DND-41 (cell line): ENCODE measurements around the gene TSPAN12.

Source experiments
- ATAC-seq: fragments of 200-7000 bp; cut with Tn5 transposase; 3 replicates; pipeline ENCODE4 v1.9.1; 2021; ENCODE audit warnings: low read depth; ENCODE audit not compliant: insufficient read depth
- DNase-seq: peaks from one replicate; pipeline ENCODE4 v3.0.0-alpha.2; 2020
- H2AFZ ChIP-seq: 2 replicates; pipeline ENCODE4 v1.6.0; 2012; ENCODE audit warnings: low read depth, low read length
- H3K27ac ChIP-seq: 2 replicates; pipeline ENCODE4 v1.5.1; 2012; ENCODE audit warnings: low read length, inconsistent platforms
- H3K27me3 ChIP-seq: fragments of 200-600 bp; sonication (generic); 2 replicates; pipeline ENCODE4 v1.6.0; 2012; ENCODE audit warnings: low read length, mild to moderate bottlenecking, inconsistent platforms; ENCODE audit not compliant: insufficient read depth, poor library complexity
- H3K36me3 ChIP-seq: 2 replicates; pipeline ENCODE4 v1.5.1; 2012; ENCODE audit warnings: low read length, inconsistent platforms; ENCODE audit not compliant: insufficient read depth
- H3K4me1 ChIP-seq: 2 replicates; pipeline ENCODE4 v1.5.1; 2012; ENCODE audit warnings: mild to moderate bottlenecking, low read length; ENCODE audit not compliant: insufficient read depth
- H3K4me2 ChIP-seq: 2 replicates; pipeline ENCODE4 v1.6.0; 2012; ENCODE audit warnings: mild to moderate bottlenecking, moderate library complexity, low read length, inconsistent platforms; ENCODE audit not compliant: insufficient read depth
- H3K4me3 ChIP-seq, 2 experiments: fragments of 200-600 bp in 1 of 2; shearing (Covaris generic) in 1 of 2; 2 replicates each; pipeline ENCODE4 v1.5.1; 2012 to 2016; ENCODE audit warnings: inconsistent platforms in 2 of 2, low read length in 2 of 2, mild to moderate bottlenecking in 2 of 2, low read depth in 1 of 2, moderate library complexity in 1 of 2
- H3K79me2 ChIP-seq: 2 replicates; pipeline ENCODE4 v1.6.0; 2012; ENCODE audit warnings: low read length, inconsistent platforms; ENCODE audit not compliant: insufficient read depth
- H3K9ac ChIP-seq: 2 replicates; pipeline ENCODE4 v1.6.0; 2012; ENCODE audit warnings: low read depth, mild to moderate bottlenecking, inconsistent platforms, low read length, moderate library complexity
- H3K9me3 ChIP-seq: 2 replicates; pipeline ENCODE4 v1.5.1; 2012; ENCODE audit warnings: low read length, moderate library complexity, mild to moderate bottlenecking, inconsistent platforms; ENCODE audit not compliant: insufficient read depth, severe bottlenecking
- H4K20me1 ChIP-seq: 2 replicates; pipeline ENCODE4 v1.6.0; 2012; ENCODE audit warnings: low read length; ENCODE audit not compliant: insufficient read depth
- EZH2 ChIP-seq: IDR thresholded peaks from 3 replicates; pipeline ENCODE4 v1.6.1; 2012; ENCODE audit warnings: borderline replicate concordance, low read depth, mild to moderate bottlenecking, moderate library complexity, low read length, inconsistent platforms; ENCODE audit not compliant: severe bottlenecking
- TF ChIP-seq, protein P1 (sequence below): IDR thresholded peaks from 2 replicates; pipeline ENCODE4 v1.5.1; 2012; ENCODE audit warnings: borderline replicate concordance, low read length, moderate library complexity, mild to moderate bottlenecking; ENCODE audit not compliant: poor library complexity, severe bottlenecking; ENCODE audit errors: extremely low read depth

Gene TSPAN12

DNA sequence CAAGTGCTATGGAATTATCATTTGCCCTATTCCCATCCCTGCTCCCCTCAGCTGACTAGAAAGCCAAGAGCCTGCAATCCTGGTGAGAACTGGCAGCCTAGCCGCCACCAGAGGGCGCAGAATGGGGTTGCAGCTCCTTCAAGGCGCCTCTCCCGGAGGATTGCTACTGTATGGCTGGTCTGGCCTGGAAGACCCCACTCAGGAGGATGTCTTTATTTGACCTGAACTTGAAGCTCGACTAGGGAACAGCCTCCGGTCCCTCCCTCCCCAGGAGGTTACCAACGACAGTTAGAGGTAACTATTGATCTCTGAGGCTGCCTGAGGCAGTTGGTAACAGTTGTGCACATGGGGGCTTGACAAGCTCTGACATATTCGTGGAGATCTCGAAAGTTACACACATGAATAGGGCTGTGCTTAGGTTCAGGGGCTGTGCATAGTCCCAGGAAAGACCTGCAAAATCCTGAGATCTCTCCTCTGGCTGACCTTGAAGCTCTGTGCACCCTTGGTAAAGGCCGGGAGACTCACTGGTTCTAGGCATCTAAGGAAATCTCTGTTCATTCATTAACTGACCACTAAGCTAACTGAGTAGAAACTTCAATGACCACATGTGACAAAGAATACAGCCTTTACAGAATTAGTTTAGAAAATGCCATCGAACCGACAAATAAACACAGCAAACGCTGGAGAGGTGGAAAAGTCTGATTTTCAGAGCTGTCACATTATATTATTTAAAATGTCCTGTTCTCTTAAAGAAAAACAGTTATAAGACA, 65.7 kb downstream of the TSPAN12 start:
- Histone ChIP-seq H3K27me3 (peaks cover 3% of the 10 kb centered on the region), H3K4me1 (no peaks in the 10 kb centered on the region), H2AFZ (no peak overlapping the region), H3K4me3 (no peak overlapping the region), H3K27ac (no peak overlapping the region), H3K9ac (no peak overlapping the region), H4K20me1 (no peaks in the 10 kb centered on the region), H3K36me3 (no peaks in the 10 kb centered on the region), H3K9me3 (no peaks in the 10 kb centered on the region), H3K4me2 (no peak overlapping the region), H3K79me2 (no peaks in the 10 kb centered on the region)
- TF ChIP-seq EZH2 = no peak
- TF ChIP-seq, protein P1, sequence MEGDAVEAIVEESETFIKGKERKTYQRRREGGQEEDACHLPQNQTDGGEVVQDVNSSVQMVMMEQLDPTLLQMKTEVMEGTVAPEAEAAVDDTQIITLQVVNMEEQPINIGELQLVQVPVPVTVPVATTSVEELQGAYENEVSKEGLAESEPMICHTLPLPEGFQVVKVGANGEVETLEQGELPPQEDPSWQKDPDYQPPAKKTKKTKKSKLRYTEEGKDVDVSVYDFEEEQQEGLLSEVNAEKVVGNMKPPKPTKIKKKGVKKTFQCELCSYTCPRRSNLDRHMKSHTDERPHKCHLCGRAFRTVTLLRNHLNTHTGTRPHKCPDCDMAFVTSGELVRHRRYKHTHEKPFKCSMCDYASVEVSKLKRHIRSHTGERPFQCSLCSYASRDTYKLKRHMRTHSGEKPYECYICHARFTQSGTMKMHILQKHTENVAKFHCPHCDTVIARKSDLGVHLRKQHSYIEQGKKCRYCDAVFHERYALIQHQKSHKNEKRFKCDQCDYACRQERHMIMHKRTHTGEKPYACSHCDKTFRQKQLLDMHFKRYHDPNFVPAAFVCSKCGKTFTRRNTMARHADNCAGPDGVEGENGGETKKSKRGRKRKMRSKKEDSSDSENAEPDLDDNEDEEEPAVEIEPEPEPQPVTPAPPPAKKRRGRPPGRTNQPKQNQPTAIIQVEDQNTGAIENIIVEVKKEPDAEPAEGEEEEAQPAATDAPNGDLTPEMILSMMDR = peak; percentile 90
- DNase-seq = peak; percentile 66
- ATAC-seq = peak; percentile 98

DNA sequence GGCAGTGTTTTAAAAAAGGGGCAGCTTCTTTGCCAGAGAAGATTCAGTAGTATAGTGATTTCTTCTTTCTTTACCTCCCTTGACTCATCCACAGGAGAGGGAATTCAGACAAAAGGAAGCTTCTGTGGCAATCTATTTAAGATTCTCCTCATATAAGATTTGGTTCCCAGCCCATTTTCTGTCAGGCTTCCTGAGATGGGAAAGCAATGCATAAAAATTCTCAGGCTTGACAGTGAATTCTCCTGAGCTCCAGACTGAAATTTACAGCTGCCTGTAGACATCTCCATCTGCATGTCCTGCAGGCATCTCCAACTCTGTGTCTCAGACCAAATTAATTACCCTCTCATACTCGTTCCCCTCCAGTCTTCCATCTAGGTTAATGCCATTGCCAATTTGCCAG, 72.8 kb downstream of the TSPAN12 start:
- Histone ChIP-seq H3K9ac (no peak overlapping the region), H3K27me3 (peaks cover 2% of the 10 kb centered on the region), H3K79me2 (no peaks in the 10 kb centered on the region), H3K9me3 (no peaks in the 10 kb centered on the region), H3K36me3 (no peaks in the 10 kb centered on the region), H3K4me3 (no peak overlapping the region), H4K20me1 (no peaks in the 10 kb centered on the region), H2AFZ (no peak overlapping the region), H3K27ac (no peak overlapping the region), H3K4me2 (no peak overlapping the region), H3K4me1 (no peaks in the 10 kb centered on the region)
- DNase-seq (no peak), ATAC-seq (no peak)
- TF ChIP-seq, protein P1 = no peak
- TF ChIP-seq EZH2 = no peak

DNA sequence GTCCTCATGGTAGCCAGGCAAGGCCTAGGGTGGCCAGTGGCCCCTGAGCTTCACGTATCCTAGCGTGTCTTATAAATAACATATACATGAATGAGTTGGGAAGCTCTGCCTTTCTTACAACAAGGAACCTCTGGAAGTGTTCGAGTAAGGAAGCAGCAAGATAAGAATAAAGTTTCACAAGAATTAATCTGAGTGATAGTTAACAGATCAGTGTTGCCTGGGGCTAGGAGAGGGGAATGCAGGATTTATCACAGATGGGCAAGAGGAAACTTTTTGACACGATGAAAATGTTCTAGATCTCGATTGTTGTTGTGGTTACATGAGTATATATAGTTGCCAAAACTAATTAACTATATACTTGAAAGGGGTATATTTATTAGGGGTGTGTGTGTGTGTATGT, 74.2 kb downstream of the TSPAN12 start:
- no peak overlapping the region for H3K9ac ChIP-seq

More for the DNA sequence above, 74.2 kb downstream of the TSPAN12 start:
- ATAC-seq (no peak), DNase-seq (no peak)
- Histone ChIP-seq H3K27me3 (no peaks in the 10 kb centered on the region), H3K4me3 (no peak overlapping the region), H3K79me2 (no peaks in the 10 kb centered on the region), H3K9me3 (no peaks in the 10 kb centered on the region), H3K4me1 (no peaks in the 10 kb centered on the region), H3K27ac (no peak overlapping the region), H2AFZ (no peak overlapping the region), H3K4me2 (no peak overlapping the region), H4K20me1 (no peaks in the 10 kb centered on the region), H3K36me3 (no peaks in the 10 kb centered on the region)
- TF ChIP-seq, protein P1 = no peak
- TF ChIP-seq EZH2 = no peak
